IPS-NIHi7 (cell line): Measurements from ENCODE around the gene ANHX.
A peak's percentile ranks its signal among the peaks of the same experiment; 100 is the strongest.

Experiments
- DNase-seq: peaks from one replicate; pipeline ENCODE4 v3.0.0; 2012; ENCODE audit warnings: mixed read lengths; ENCODE audit errors: extremely low spot score

ANHX gene

DNA sequence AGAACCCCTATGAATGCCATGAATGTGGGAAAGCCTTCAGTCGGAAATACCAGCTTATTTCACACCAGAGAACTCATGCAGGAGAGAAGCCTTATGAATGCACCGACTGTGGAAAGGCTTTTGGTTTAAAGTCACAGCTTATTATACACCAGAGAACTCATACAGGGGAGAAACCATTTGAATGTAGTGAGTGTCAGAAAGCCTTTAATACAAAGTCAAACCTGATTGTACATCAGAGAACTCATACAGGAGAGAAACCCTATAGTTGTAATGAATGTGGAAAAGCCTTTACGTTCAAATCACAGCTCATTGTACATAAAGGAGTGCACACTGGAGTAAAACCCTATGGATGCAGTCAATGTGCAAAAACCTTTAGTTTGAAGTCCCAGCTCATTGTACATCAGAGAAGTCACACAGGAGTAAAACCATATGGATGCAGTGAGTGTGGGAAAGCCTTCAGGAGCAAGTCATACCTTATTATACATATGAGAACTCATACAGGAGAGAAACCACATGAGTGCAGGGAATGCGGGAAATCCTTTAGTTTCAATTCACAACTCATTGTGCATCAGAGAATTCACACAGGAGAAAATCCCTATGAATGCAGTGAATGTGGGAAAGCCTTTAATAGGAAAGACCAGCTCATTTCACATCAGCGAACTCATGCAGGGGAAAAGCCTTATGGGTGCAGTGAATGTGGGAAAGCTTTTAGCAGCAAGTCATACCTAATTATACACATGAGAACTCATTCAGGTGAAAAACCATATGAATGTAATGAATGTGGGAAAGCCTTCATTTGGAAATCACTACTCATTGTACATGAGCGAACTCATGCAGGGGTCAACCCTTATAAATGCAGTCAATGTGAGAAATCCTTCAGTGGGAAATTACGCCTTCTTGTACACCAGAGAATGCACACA, 32.1 kb downstream of the ANHX start:
- DNase-seq = no peak

DNA sequence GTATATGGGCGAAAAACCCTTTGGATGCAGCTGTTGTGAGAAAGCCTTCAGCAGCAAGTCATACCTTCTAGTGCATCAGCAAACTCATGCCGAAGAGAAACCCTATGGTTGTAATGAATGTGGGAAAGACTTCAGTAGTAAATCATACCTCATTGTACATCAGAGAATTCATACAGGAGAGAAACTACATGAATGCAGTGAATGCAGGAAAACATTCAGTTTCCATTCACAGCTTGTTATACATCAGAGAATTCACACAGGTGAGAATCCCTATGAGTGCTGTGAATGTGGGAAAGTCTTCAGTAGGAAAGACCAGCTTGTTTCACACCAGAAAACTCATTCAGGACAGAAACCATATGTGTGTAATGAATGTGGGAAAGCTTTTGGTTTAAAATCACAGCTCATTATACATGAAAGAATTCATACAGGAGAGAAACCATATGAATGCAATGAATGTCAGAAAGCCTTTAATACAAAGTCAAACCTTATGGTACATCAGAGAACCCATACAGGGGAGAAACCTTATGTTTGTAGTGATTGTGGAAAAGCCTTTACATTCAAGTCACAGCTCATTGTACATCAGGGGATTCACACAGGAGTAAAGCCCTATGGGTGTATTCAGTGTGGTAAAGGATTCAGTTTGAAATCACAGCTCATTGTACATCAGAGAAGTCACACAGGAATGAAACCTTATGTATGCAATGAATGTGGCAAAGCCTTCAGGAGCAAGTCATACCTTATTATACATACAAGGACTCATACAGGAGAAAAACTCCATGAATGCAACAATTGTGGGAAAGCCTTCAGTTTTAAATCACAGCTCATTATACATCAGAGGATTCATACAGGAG, 33.0 kb downstream of the ANHX start:
- DNase-seq = no peak

DNA sequence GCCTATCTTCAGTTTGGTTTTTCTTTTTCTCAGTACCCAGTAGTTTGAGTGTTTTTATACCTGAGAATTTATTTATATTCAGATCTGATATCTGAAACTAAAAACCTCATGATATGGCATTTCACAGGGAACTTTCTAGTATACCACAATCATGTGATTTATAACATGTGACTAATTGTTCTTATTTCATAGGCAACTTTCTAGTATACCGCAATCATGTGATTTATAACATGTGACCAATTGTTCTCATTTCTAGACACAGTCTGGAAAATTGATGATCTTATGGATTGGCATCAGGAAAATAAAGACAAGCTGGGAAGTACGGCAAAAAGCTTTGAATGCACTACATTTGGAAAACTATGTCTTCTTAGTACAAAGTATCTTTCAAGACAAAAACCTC, 33.8 kb downstream of the ANHX start:
- no peak for DNase-seq

DNA sequence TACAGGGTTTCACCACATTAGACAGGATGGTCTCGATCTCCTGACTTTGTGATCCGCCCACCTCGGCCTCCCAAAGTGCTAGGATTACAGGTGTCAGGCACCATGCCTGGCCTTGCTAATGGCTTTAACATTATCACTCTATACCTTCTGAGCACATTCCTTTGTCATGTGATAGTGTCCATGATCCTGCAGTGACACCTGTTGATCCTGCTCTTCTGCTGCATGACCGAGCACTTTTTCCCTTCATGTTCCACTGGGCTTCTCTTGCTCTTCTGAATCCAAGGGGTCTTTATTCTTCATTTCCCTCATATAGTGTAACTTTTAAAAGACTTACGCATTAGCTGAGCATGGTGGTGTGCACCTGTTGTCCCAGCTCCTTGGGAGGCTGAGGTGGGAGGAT, 42.8 kb downstream of the ANHX start:
- no peak for DNase-seq

DNA sequence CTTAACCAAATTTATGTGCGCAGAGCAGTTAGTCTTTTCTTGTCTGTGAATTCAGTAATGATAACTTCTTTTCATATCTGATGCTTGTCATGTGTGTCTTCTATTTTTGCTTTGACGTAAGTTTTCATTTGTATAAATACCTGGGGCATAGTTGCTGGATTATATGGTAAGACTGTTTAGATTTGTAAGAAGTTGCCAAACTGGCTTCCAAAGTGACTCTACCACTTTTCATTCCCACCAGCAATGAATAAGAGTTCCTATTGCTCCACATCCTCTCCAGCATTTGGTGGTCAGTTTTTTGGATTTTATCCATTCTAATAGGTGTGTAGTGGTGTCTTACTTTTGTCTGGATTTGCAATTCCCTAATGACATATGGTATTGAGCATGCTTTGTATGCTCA, 45.5 kb downstream of the ANHX start:
- DNase-seq = no peak

DNA sequence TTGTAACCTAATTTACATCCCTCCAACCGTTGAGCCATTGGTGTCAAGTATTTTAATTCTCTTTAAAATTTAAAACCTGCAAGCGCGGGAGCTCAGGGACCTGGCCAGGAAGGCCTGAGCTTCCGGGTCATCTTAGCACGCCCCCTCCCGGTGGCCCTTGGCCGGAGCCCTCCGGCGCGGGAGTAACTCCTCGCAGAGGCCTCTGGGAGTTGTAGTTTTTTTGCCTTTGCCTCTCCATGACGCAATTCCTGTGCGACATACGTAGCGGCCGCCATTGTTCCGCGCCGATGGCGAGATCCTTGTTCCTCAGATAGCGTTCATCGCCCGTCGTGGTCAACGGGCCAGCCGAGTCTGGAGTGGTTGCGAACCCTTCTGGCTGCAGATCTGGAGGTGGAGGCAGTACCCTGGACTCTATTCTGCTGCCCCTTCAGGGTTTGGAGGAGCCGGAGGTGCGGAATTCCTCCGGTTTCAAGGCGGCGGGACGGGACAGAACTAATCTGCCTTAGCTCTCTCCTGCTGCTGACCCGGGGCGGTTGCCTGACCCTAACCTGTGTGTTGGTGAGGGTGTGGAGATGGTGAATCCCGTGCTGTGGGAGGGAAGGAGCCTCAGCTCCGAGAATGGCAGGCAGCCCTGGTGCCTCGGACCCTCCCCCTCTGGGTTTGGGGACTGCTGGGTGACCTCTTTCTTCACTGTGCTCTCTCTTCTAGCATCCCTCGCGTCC, 54.3 kb downstream of the ANHX start, which contains the start of gene ZNF268:
TSS of gene ZNF268 (plus strand) at position 258 of the 722 bp plus-strand sequence. CDS start 503 bp downstream, outside the sequence.
- DNase-seq = peak; percentile 99

DNA sequence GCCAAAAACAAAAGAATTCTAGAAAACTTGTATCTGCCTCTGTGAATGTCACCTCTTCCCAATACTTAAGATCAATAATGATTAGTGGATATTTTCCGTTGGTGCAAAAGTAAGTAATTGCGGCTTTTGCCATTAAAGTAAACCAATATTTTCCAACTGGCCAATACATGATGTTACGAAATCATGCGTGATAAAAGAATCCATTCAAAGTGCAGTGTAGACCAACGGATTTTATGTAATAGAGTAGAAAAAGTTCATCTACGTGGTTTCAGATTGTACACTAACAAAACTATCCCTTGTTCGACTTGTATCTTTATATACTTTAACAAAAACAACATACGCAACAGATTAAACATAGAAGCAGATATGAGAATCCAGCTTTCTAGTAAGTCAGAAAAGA, 55.0 kb downstream of the ANHX start:
- DNase-seq = no peak

DNA sequence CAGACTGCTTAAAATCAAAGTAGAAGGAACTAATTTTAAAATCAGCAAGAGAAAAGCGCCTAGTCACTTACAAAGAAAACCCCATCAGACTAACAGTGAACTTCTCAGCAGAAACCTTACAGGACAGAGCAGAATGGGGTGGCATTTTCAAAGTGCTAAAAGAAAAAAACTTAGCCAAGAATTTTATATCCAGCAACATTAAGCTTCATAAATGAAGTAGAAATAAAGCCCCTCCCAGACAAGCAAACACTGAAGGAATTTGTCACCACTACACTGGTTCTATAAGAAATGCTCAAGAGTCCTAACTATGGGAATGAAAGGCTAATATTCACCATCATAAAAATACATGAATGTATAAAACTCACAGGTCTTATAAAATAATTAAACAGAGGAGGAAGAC, 60.8 kb downstream of the ANHX start:
- no peak for DNase-seq

DNA sequence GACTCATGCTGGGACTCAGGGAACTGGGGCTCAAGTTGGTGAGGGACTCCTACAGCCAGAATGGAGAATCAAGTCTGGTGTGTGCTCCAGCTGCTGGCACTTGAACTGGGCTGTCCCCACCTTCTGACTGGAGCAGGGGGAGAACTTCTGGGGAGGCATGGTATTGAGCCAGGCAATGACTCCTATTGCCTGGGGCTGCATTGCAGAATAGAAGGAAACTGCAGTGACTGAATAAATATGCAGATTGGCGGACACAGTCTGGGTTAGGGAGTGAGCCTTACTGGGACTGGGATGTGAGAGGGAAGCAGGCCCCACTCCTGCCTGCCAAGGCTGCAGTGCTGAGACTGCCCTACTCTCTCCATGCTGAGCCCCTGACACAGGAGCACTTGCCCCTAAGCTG, 63.2 kb downstream of the ANHX start:
- DNase-seq = no peak
